SU-DHL-6 (cell line): Measurements from ENCODE around the gene SHTN1.

Experiments
- H2AFZ ChIP-seq: fragments of 200-600 bp; sonication (generic); 2 replicates; pipeline ENCODE4 v1.6.1; 2014; ENCODE audit warnings: low read depth, mild to moderate bottlenecking, moderate library complexity, mixed read lengths, antibody characterized with exemption, low read length; ENCODE audit not compliant: severe bottlenecking
- H3F3A ChIP-seq: fragments of 200-600 bp; shearing (Covaris generic); 2 replicates; pipeline ENCODE4 v1.6.0; 2016; ENCODE audit warnings: antibody characterized with exemption, mild to moderate bottlenecking; ENCODE audit not compliant: insufficient read depth
- H3K27ac ChIP-seq: fragments of 200-600 bp; sonication (generic); 2 replicates; pipeline ENCODE4 v1.5.1; 2016; ENCODE audit warnings: low read depth, mild to moderate bottlenecking, low read length, moderate library complexity, mixed read lengths
- H3K27me3 ChIP-seq: fragments of 200-600 bp; sonication (generic), shearing (Covaris generic); 2 replicates; pipeline ENCODE4 v1.6.0; 2014; ENCODE audit warnings: mild to moderate bottlenecking, low read length
- H3K36me3 ChIP-seq: fragments of 200-600 bp; sonication (generic); 2 replicates; pipeline ENCODE4 v1.6.1; 2014; ENCODE audit warnings: mild to moderate bottlenecking, low read length, mixed read lengths
- H3K4me2 ChIP-seq: fragments of 300-600, 200-600 bp; shearing (Covaris generic), sonication (generic); 2 replicates; pipeline ENCODE4 v1.6.0; 2014; ENCODE audit warnings: low read length, low read depth, mild to moderate bottlenecking; ENCODE audit not compliant: poor library complexity, severe bottlenecking
- H3K4me3 ChIP-seq: fragments of 200-600 bp; sonication (generic); 2 replicates; pipeline ENCODE4 v1.5.1; 2014; ENCODE audit warnings: antibody characterized with exemption, low read length, mild to moderate bottlenecking, mixed read lengths; ENCODE audit not compliant: insufficient read depth, poor library complexity, severe bottlenecking
- H3K79me2 ChIP-seq: fragments of 200-600 bp; sonication (generic); 2 replicates; pipeline ENCODE4 v1.6.1; 2014; ENCODE audit warnings: mild to moderate bottlenecking, low read length, moderate library complexity; ENCODE audit not compliant: insufficient read depth
- H3K9ac ChIP-seq: fragments of 200-600 bp; sonication (generic); 2 replicates; pipeline ENCODE4 v1.7.0; 2014; ENCODE audit warnings: mild to moderate bottlenecking, low read length
- H3K9me2 ChIP-seq: fragments of 200-600 bp; sonication (generic); replicated peaks from 2 replicates; pipeline ENCODE4 v1.6.1; 2014; ENCODE audit warnings: low read length; ENCODE audit not compliant: insufficient read depth
- H3K9me3 ChIP-seq: fragments of 200-600 bp; sonication (generic); 2 replicates; pipeline ENCODE4 v1.6.1; 2014; ENCODE audit warnings: low read length, mixed read lengths; ENCODE audit not compliant: insufficient read depth
- H4K20me1 ChIP-seq: fragments of 200-600 bp; sonication (generic); 2 replicates; pipeline ENCODE4 v1.6.1; 2014; ENCODE audit warnings: low read depth, mild to moderate bottlenecking, antibody characterized with exemption, low read length, moderate library complexity, mixed read lengths
- EZH2phosphoT487 ChIP-seq: fragments of 200-600 bp; sonication (generic), shearing (Covaris generic); conservative IDR thresholded peaks from 2 replicates; pipeline ENCODE4 v1.6.1; 2018; ENCODE audit warnings: mild to moderate bottlenecking, antibody characterized with exemption, low read length, moderate library complexity, mixed read lengths
- TF ChIP-seq, protein P1 (sequence below): fragments of 200-600 bp; sonication (generic); IDR thresholded peaks from one replicate; pipeline ENCODE4 v1.5.1; 2017; ENCODE audit warnings: antibody characterized with exemption, mild to moderate bottlenecking, low read length, moderate library complexity; ENCODE audit not compliant: insufficient read depth, poor library complexity, severe bottlenecking

Gene SHTN1

DNA sequence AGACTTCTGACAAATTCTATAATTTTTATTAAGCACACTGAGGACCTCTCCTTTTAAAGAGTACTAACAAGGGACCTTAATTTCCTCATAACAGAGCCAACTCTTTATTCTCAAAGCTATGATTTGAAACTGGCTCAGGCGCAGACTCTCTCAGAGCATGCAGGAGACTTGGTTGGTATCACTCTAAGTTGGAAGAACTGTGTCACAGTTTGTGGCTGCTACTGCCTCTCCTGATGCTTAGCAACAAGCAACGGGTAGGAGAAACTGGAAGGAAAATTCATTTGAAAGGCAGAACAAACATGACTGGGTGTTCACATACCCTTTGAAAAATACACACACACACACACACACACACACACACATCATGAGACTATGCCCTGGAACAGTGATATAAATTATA is 122.3 kb downstream of the SHTN1 start:
- Histone ChIP-seq H3K9me2 (no peaks in the 10 kb centered on the region), H3K27ac (no peak overlapping the region), H3K4me3 (no peak overlapping the region), H3K9me3 (no peaks in the 10 kb centered on the region), H3K4me2 (no peak overlapping the region), H3F3A (no peaks in the 10 kb centered on the region), H3K36me3 (no peaks in the 10 kb centered on the region), H3K27me3 (no peaks in the 10 kb centered on the region), H3K79me2 (no peaks in the 10 kb centered on the region), H4K20me1 (no peaks in the 10 kb centered on the region), H2AFZ (no peak overlapping the region), H3K9ac (no peak overlapping the region)
- no peak for TF ChIP-seq EZH2phosphoT487
- TF ChIP-seq, protein P1, sequence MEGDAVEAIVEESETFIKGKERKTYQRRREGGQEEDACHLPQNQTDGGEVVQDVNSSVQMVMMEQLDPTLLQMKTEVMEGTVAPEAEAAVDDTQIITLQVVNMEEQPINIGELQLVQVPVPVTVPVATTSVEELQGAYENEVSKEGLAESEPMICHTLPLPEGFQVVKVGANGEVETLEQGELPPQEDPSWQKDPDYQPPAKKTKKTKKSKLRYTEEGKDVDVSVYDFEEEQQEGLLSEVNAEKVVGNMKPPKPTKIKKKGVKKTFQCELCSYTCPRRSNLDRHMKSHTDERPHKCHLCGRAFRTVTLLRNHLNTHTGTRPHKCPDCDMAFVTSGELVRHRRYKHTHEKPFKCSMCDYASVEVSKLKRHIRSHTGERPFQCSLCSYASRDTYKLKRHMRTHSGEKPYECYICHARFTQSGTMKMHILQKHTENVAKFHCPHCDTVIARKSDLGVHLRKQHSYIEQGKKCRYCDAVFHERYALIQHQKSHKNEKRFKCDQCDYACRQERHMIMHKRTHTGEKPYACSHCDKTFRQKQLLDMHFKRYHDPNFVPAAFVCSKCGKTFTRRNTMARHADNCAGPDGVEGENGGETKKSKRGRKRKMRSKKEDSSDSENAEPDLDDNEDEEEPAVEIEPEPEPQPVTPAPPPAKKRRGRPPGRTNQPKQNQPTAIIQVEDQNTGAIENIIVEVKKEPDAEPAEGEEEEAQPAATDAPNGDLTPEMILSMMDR: no peak

DNA sequence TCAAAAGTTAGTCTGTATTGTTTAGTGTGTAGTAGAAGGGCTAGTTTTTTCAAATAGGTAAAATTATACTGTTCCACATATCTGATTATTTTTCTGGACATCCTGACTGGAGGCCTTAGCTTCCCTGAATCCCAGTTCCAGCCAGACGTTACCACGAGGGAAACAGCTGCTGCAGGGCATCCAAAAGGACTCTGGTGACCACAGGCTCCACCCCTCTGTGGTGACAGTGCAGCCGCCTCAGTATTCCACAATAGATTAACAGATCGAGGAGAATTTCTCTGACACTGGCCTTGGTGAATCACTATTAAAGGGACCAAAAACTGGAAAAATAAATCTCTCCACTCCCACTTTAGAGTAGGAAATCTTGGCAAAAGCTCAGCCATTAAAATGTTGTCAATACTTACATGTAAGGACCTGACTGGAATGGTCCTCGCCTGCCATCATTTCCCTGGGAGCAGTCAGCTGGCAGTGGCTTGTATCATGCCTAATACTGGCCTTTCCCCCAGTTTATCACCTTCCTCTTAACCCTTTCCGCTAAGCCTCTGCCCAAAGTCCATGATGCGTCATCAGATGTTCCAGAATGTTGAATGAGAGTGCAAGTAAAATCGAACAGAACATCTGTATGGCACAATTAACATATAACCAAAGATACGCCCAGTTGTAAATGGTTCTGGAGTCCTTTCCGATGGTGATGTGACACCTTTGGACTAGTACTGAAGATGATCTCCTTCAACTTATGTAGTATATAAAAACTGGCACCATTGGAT is 124.1 kb downstream of the SHTN1 start:
- no peaks in the 10 kb centered on the region for H3K36me3 ChIP-seq
- H3K4me2 ChIP-seq: no peak overlapping the region

DNA sequence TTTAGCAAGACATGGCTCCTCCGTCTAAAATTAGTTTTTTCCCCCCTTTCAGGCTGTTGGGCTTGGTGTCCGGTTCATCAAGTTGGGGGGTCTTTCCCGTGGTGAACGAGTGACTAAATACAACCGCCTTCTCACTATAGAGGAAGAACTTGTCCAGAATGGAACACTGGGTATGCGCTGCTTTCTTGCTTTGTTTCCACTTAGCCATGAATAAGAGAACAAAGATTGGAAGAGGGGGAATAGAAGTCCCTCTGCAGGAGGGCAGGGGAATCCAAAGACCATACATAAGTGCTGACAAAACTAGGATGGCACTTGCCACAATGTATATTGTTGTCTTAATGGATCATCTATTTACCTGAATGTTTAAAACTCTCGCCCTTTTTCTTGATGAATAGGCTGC is 125.2 kb downstream of the SHTN1 start:
- Histone ChIP-seq H3K27ac (no peak overlapping the region), H3K4me2 (no peak overlapping the region), H3K79me2 (no peaks in the 10 kb centered on the region), H4K20me1 (no peaks in the 10 kb centered on the region), H3K36me3 (no peaks in the 10 kb centered on the region), H2AFZ (no peak overlapping the region), H3K9me3 (no peaks in the 10 kb centered on the region), H3K9ac (no peak overlapping the region), H3K9me2 (no peaks in the 10 kb centered on the region), H3F3A (no peaks in the 10 kb centered on the region), H3K4me3 (no peak overlapping the region), H3K27me3 (no peaks in the 10 kb centered on the region)
- TF ChIP-seq, protein P1: no peak
- TF ChIP-seq EZH2phosphoT487: no peak

More for the DNA sequence above, 124.1 kb downstream of the SHTN1 start:
- H3K27ac ChIP-seq: no peak overlapping the region
- no peak overlapping the region for H3K9ac ChIP-seq
- no peaks in the 10 kb centered on the region for H4K20me1 ChIP-seq
- no peak overlapping the region for H2AFZ ChIP-seq
- TF ChIP-seq EZH2phosphoT487: no peak
- TF ChIP-seq, protein P1: no peak
- H3K79me2 ChIP-seq: no peaks in the 10 kb centered on the region
- H3K9me3 ChIP-seq: no peaks in the 10 kb centered on the region
- H3K27me3 ChIP-seq: no peaks in the 10 kb centered on the region
- no peaks in the 10 kb centered on the region for H3K9me2 ChIP-seq
- no peak overlapping the region for H3K4me3 ChIP-seq
- no peaks in the 10 kb centered on the region for H3F3A ChIP-seq
